ENCODE data around the gene PLA2G4D. TPM values are rescaled to one million over a fixed set of nuclear protein-coding genes. Genes with fewer than 3 reads are reported as not detected.

Gene PLA2G4D
- total RNA-seq, 5 donors from 2014 or later (not counting 1 experiment from before 2014, with no cell fraction given): not detected

DNA sequence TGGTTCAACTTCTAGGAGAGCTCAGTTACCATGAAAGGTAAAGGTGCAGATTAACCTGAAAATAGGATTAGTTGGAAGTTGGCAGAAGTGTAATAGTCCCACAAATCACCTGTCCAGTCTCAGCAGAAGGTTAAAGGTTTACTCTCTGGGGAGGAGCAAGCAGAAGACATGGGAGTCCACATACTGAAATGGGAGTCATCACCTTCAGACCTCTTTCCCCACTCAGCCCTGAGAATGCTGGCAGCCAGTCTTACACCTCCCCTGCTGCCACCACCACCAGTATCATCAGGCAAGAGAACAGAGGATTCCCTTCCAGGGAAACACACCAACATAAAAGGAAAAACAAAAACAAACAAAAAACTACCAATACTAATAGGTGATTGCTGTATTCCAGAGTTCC, 13.8 kb upstream of the PLA2G4D start:
- Mint-ChIP-seq H3K27ac (no peak overlapping the region), H3K9me3 (peaks cover 0 to 5% (median 0%) of the 10 kb centered on the region in 3 donors), H3K4me3 (no peak overlapping the region), H3K27me3 (peaks cover 25 to 37% of the 10 kb centered on the region in 2 donors), H3K4me1 (peaks cover 6 to 11% (median 7%) of the 10 kb centered on the region in 3 donors), H3K36me3 (no peaks in the 10 kb centered on the region)
- Histone ChIP-seq H3K9me3 (no peaks in the 10 kb centered on the region), H3K27me3 (replicated peaks in 1 of 2; ENCODE audit: control insufficient read depth in 2 of 2, extremely low read depth in 1 of 2, insufficient read depth in 2 of 2, low read length in 1 of 2) (peaks cover 0 to 18% of the 10 kb centered on the region in 2 experiments), H3K4me1 (ENCODE audit: control insufficient read depth in 1 of 2, extremely low read depth in 1 of 2, insufficient read depth in 2 of 2, low read length in 2 of 2) (peaks cover 0 to 4% of the 10 kb centered on the region in 2 experiments), H3K36me3 (ENCODE audit: control insufficient read depth in 2 of 2, extremely low read depth in 1 of 2, insufficient read depth in 1 of 2, low read length in 1 of 2) (no peaks in the 10 kb centered on the region), H3K4me3 (ENCODE audit: control insufficient read depth in 1 of 2, extremely low read depth in 1 of 2, low read length in 1 of 2) (no peak overlapping the region), H3K27ac (ENCODE audit: low read length) (no peak overlapping the region)
- POLR2A ChIA-PET: interaction anchor here in 1 of 2 donors (0.6 kb wide), 1 partner anchor 69 kb away, joined by 3 read pairs; no protein-coding TSS in a partner anchor
- CTCF ChIA-PET: no interaction called here
- ATAC-seq (replicated peaks in 1 of 4) (no peak), DNase-seq (no peak)

DNA sequence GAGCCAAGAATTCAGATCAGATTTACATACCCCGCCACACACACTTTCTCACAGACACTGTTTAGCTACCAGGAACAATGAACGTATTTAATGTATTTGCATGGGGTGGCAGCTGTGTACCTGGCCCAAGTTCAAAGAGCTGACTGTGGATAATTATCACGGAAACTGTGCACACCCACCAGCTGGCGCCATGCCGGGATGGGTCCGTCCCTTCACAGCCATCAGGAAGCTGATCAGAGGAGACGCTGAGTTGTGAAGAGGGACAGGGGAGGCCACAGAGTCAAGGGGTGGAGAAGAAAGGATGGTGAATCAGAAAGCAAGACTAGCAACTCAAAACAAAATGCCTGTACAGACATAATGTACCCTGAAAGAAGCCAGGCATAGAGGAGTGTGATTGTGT, 13.1 kb upstream of the PLA2G4D start:
- H3K4me3 ChIP-seq (ENCODE audit: control insufficient read depth in 1 of 2, extremely low read depth in 1 of 2, low read length in 1 of 2): no peak overlapping the region
- 34% methylated on average over 4 of the region's 7 CpGs for WGBS (ENCODE audit: insufficient coverage)
- Mint-ChIP-seq H3K27me3 (peaks cover 25 to 34% of the 10 kb centered on the region in 2 donors), H3K4me1 (peaks cover 6 to 11% (median 7%) of the 10 kb centered on the region in 3 donors), H3K4me3 (no peak overlapping the region), H3K9me3 (peaks cover 0 to 2% (median 0%) of the 10 kb centered on the region in 3 donors), H3K27ac (no peak overlapping the region), H3K36me3 (no peaks in the 10 kb centered on the region)
- peak in 2 of 35 experiments; percentile 6 to 10 for DNase-seq
- ChIA-PET CTCF (no interaction called here), POLR2A (no interaction called here)
- H3K27ac ChIP-seq (ENCODE audit: low read length): no peak overlapping the region
- peaks cover 0 to 4% of the 10 kb centered on the region in 2 experiments for H3K4me1 ChIP-seq (ENCODE audit: control insufficient read depth in 1 of 2, extremely low read depth in 1 of 2, insufficient read depth in 2 of 2, low read length in 2 of 2)
- H3K9me3 ChIP-seq: no peaks in the 10 kb centered on the region
- peak in 1 of 4 experiments; percentile 37 for ATAC-seq (replicated peaks in 1 of 4)
- no peaks in the 10 kb centered on the region for H3K36me3 ChIP-seq (ENCODE audit: control insufficient read depth in 2 of 2, extremely low read depth in 1 of 2, insufficient read depth in 1 of 2, low read length in 1 of 2)
- peaks cover 0 to 18% of the 10 kb centered on the region in 2 experiments for H3K27me3 ChIP-seq (replicated peaks in 1 of 2; ENCODE audit: control insufficient read depth in 2 of 2, extremely low read depth in 1 of 2, insufficient read depth in 2 of 2, low read length in 1 of 2)

DNA sequence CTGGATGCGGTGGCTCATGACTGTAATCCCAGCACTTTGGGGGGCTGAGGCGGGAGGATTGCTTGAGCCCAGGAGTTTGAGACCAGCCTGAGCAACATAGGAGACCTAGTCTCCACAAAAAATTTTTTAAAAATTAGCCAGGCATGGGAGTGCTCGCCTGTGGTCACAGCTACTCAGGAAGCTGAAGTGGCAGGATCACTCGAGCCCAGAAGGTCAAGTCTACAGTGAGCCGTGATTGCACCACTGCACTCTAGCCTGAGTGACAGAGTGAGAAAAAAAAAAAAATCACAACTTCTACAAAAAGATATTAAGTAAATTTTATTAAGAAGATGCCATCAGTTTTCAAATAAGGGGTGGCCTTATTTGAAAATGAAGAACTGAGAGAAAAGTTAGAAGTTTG, 11.9 kb upstream of the PLA2G4D start:
- ATAC-seq (replicated peaks in 1 of 4): no peak
- no peaks in the 10 kb centered on the region for H3K9me3 ChIP-seq
- 88% methylated on average over 1 of the region's 5 CpGs for WGBS (ENCODE audit: insufficient coverage)
- no peak for DNase-seq
- peaks cover 0 to 18% of the 10 kb centered on the region in 2 experiments for H3K27me3 ChIP-seq (replicated peaks in 1 of 2; ENCODE audit: control insufficient read depth in 2 of 2, extremely low read depth in 1 of 2, insufficient read depth in 2 of 2, low read length in 1 of 2)
- ChIA-PET POLR2A (no interaction called here), CTCF (no interaction called here)
- Mint-ChIP-seq H3K4me1 (peaks cover 6 to 8% (median 7%) of the 10 kb centered on the region in 3 donors), H3K4me3 (no peak overlapping the region), H3K27me3 (peaks cover 25 to 33% of the 10 kb centered on the region in 2 donors), H3K36me3 (no peaks in the 10 kb centered on the region), H3K27ac (no peak overlapping the region), H3K9me3 (no peaks in the 10 kb centered on the region)
- no peak overlapping the region for H3K27ac ChIP-seq (ENCODE audit: low read length)
- peaks cover 0 to 4% of the 10 kb centered on the region in 2 experiments for H3K4me1 ChIP-seq (ENCODE audit: control insufficient read depth in 1 of 2, extremely low read depth in 1 of 2, insufficient read depth in 2 of 2, low read length in 2 of 2)
- H3K4me3 ChIP-seq (ENCODE audit: control insufficient read depth in 1 of 2, extremely low read depth in 1 of 2, low read length in 1 of 2): no peak overlapping the region
- H3K36me3 ChIP-seq (ENCODE audit: control insufficient read depth in 2 of 2, extremely low read depth in 1 of 2, insufficient read depth in 1 of 2, low read length in 1 of 2): no peaks in the 10 kb centered on the region

DNA sequence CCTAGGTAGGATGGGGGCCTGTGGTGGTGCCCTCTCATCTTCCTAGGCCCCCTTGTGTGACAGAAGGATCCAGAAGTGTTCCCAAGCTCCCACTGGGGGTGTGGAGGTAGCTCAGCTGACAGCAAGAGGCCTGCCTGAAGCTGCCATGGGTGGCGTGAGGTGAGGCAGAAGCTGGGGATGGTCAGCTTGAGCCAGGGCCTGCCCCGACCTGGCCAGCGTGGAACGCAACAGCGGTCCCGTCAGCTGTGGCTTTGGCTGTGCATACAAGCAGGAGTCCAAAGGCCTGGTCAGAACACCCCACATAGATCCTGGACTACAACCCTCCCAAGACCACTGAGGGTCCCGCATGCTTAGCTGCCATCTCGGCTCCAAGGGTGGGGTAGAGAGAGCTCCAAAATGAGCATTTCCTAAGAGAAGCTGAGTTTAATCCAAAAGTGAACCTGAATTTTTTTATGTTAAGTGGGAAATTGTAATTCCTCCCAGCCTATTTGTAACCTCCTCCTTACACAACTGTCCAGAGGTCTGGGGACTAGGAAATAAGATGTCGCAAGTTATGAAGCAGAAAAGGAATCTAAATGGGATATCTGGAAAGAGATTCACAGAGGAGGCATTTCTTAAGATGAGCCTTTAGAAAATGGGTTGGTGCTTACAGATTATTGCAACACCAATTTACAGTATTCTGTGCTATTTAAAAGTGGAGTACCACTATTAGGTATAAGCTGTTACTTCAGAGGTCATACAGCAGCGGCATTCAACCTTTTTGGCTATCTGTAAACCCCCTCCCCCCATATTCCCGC, 9.9 kb upstream of the PLA2G4D start:
- peaks cover 19 to 21% of the 10 kb centered on the region in 2 donors for H3K27me3 Mint-ChIP-seq

DNA sequence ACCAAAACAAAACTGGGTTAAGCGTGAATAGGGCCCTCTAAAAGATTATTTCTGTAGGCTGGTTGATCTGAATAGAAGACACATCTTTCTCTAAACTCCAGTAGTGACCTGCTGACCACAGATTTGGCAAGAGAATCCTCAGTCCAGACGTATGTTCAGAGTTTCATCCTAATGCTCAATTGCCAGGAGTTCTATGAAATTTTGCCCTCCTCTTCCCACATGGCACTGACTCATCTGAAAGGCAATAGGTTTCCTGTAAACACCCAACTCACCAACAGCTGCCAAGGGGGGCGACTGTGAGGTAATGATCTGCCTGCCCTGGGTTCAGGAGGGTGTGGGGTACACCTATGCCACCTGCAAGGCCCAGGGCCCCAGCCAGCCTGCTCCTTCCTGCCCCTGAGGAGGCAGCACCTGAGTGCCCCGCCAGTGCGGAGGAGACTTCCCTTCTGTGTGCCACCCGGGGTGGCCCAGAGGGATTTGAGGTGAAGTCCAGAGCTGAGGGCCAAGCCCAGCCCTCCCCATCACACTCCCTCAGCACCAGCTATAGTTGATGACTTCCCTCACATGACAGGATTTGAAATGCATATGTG, 8.4 kb upstream of the PLA2G4D start:
- H3K4me3 ChIP-seq (ENCODE audit: control insufficient read depth in 1 of 2, extremely low read depth in 1 of 2, low read length in 1 of 2): no peak overlapping the region
- H3K36me3 ChIP-seq (ENCODE audit: control insufficient read depth in 2 of 2, extremely low read depth in 1 of 2, insufficient read depth in 1 of 2, low read length in 1 of 2): no peaks in the 10 kb centered on the region
- Mint-ChIP-seq H3K4me1 (peaks cover 6% of the 10 kb centered on the region in 3 donors), H3K9me3 (no peaks in the 10 kb centered on the region), H3K4me3 (no peak overlapping the region), H3K36me3 (no peaks in the 10 kb centered on the region), H3K27me3 (peaks cover 9% of the 10 kb centered on the region in 2 donors), H3K27ac (no peak overlapping the region)
- H3K9me3 ChIP-seq: no peaks in the 10 kb centered on the region
- ChIA-PET POLR2A (no interaction called here), CTCF (no interaction called here)
- no peak for DNase-seq
- H3K27ac ChIP-seq (ENCODE audit: low read length): no peak overlapping the region
- ATAC-seq (replicated peaks in 1 of 4): no peak
- 71% methylated on average over 1 of the region's 6 CpGs for WGBS (ENCODE audit: insufficient coverage)
- peaks cover 0 to 4% of the 10 kb centered on the region in 2 experiments for H3K4me1 ChIP-seq (ENCODE audit: control insufficient read depth in 1 of 2, extremely low read depth in 1 of 2, insufficient read depth in 2 of 2, low read length in 2 of 2)
- H3K27me3 ChIP-seq (replicated peaks in 1 of 2; ENCODE audit: control insufficient read depth in 2 of 2, extremely low read depth in 1 of 2, insufficient read depth in 2 of 2, low read length in 1 of 2): peaks cover 0 to 13% of the 10 kb centered on the region in 2 experiments

More for the DNA sequence above, 9.9 kb upstream of the PLA2G4D start:
- POLR2A ChIA-PET: no interaction called here
- H3K27ac ChIP-seq (ENCODE audit: low read length): no peak overlapping the region
- ATAC-seq (replicated peaks in 1 of 4): no peak
- no peak overlapping the region for H3K27ac Mint-ChIP-seq
- H3K9me3 Mint-ChIP-seq: no peaks in the 10 kb centered on the region
- peaks cover 0 to 4% of the 10 kb centered on the region in 2 experiments for H3K4me1 ChIP-seq (ENCODE audit: control insufficient read depth in 1 of 2, extremely low read depth in 1 of 2, insufficient read depth in 2 of 2, low read length in 2 of 2)
- H3K36me3 Mint-ChIP-seq: no peaks in the 10 kb centered on the region
- no peaks in the 10 kb centered on the region for H3K9me3 ChIP-seq
- no peaks in the 10 kb centered on the region for H3K36me3 ChIP-seq (ENCODE audit: control insufficient read depth in 2 of 2, extremely low read depth in 1 of 2, insufficient read depth in 1 of 2, low read length in 1 of 2)
- no peak overlapping the region for H3K4me3 Mint-ChIP-seq
- CTCF ChIA-PET: no interaction called here
- no peak overlapping the region for H3K4me3 ChIP-seq (ENCODE audit: control insufficient read depth in 1 of 2, extremely low read depth in 1 of 2, low read length in 1 of 2)
- peaks cover 0 to 14% of the 10 kb centered on the region in 2 experiments for H3K27me3 ChIP-seq (replicated peaks in 1 of 2; ENCODE audit: control insufficient read depth in 2 of 2, extremely low read depth in 1 of 2, insufficient read depth in 2 of 2, low read length in 1 of 2)
- H3K4me1 Mint-ChIP-seq: peaks cover 6 to 8% (median 7%) of the 10 kb centered on the region in 3 donors
- DNase-seq: no peak
- 93% methylated on average over 2 of the region's 11 CpGs for WGBS (ENCODE audit: insufficient coverage)

DNA sequence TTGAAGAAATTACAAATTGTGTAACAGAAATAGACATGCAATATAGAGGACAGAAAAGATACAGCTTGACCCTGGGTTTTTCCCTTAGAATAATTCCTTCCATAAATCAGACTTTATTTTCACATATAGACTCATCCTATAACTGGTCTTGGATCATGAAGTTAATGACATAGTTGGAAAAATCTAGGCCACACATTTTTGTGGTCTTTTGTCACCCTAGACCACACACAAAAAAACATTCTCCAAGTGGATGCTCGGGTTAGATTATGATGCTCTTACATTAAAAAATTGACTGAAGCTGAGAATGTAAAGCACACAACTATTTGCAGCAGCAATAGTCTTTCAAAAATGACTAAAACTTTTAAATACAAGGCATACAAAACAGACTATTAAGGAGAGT, 7.5 kb upstream of the PLA2G4D start:
- WGBS (ENCODE audit: insufficient coverage): no CpG with 5 or more reads among the region's 1 CpG
- Mint-ChIP-seq H3K4me1 (no peaks in the 10 kb centered on the region), H3K27me3 (peaks cover 3 to 5% of the 10 kb centered on the region in 2 donors), H3K9me3 (no peaks in the 10 kb centered on the region), H3K4me3 (no peak overlapping the region), H3K27ac (no peak overlapping the region), H3K36me3 (no peaks in the 10 kb centered on the region)
- POLR2A ChIA-PET: no interaction called here
- DNase-seq: no peak
- no peak for ATAC-seq (replicated peaks in 1 of 4)
- CTCF ChIA-PET: no interaction called here
- no peaks in the 10 kb centered on the region for H3K9me3 ChIP-seq
- no peaks in the 10 kb centered on the region for H3K4me1 ChIP-seq (ENCODE audit: control insufficient read depth in 1 of 2, extremely low read depth in 1 of 2, insufficient read depth in 2 of 2, low read length in 2 of 2)
- no peak overlapping the region for H3K4me3 ChIP-seq (ENCODE audit: control insufficient read depth in 1 of 2, extremely low read depth in 1 of 2, low read length in 1 of 2)
- peaks cover 0 to 14% of the 10 kb centered on the region in 2 experiments for H3K27me3 ChIP-seq (replicated peaks in 1 of 2; ENCODE audit: control insufficient read depth in 2 of 2, extremely low read depth in 1 of 2, insufficient read depth in 2 of 2, low read length in 1 of 2)
- H3K36me3 ChIP-seq (ENCODE audit: control insufficient read depth in 2 of 2, extremely low read depth in 1 of 2, insufficient read depth in 1 of 2, low read length in 1 of 2): no peaks in the 10 kb centered on the region
- no peak overlapping the region for H3K27ac ChIP-seq (ENCODE audit: low read length)

All from T-cell (primary cell).